ENCODE results near the gene KATNB1. TPM values are rescaled to one million over a fixed set of nuclear protein-coding genes. Genes with fewer than 3 reads are reported as not detected.
"Not testable (repeated sequence)": the region's sequence is repeated elsewhere in the genome, so short reads cannot be mapped to it uniquely, and the experiment has no call there.

Gene KATNB1
- total RNA-seq, 6 experiments from 2014 or later: 5.6 to 17.5 (median 8.5) TPM

- no peaks in the 10 kb centered on the region for H3K27me3 ChIP-seq
- no peak overlapping the region for H3K4me3 ChIP-seq
- H3K9me3 ChIP-seq: no peaks in the 10 kb centered on the region
- peaks cover 0 to 24% (median 7%) of the 10 kb centered on the region in 4 donors for H3K36me3 ChIP-seq
- peak overlapping the region in 1 of 3 donors; percentile 29 for H3K27ac ChIP-seq
- TF ChIP-seq POLR2A (IDR thresholded peaks at IDR 0.05) (no peak), CTCF (IDR thresholded peaks at IDR 0.05) (no peak)
- peaks cover 0 to 53% (median 25%) of the 10 kb centered on the region in 4 donors for H3K4me1 ChIP-seq
- no peak for ATAC-seq
- DNase-seq: no peak
- 90% methylated on average over 2 of the region's 18 CpGs for WGBS (ENCODE audit: insufficient coverage, low coverage, low lambda C conversion rate, missing lambda C conversion rate)
- intact Hi-C loops (cut with DNase I): loop anchor here in 1 of 2 donors (10.0 kb wide), 1 partner anchor 70 kb away; no protein-coding TSS in a partner anchor
Observed at GRCh38 chr16:57794849-57795430, 59.4 kb downstream of the KATNB1 start.

DNA sequence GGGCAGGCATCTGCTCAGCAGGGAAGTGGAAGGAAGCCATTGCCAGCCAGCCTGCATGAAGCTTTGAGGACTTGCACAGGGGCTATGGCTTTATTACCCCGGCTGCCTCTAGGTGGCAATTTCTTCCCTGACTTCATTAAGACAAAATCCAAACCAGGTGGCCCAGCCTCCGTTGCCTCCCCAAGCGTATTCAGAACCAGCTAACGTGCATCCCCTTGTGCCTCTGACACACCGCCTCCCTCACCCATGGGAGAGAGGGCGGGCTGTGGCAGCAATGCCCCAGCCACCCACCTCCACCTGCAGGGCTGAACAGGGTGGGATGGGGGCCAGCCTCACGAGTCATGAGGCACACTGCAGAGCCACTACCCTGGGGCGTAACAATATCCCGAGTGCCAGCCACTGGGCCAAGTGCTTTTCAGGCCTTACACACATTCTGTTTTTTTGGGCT is 59.9 kb downstream of the KATNB1 start:
- peak in 2 of 4 donors; percentile 1 to 7 for ATAC-seq
- Histone ChIP-seq H3K27ac (peak overlapping the region in 1 of 3 donors; percentile 29), H3K4me3 (no peak overlapping the region), H3K9me3 (no peaks in the 10 kb centered on the region), H3K4me1 (peaks cover 0 to 57% (median 28%) of the 10 kb centered on the region in 4 donors), H3K27me3 (no peaks in the 10 kb centered on the region), H3K36me3 (peaks cover 0 to 18% (median 7%) of the 10 kb centered on the region in 4 donors)
- 11% methylated on average over 7 of the region's 9 CpGs for WGBS (ENCODE audit: insufficient coverage, low coverage, low lambda C conversion rate, missing lambda C conversion rate)
- TF ChIP-seq POLR2A (IDR thresholded peaks at IDR 0.05) (peak; percentile 20), CTCF (IDR thresholded peaks at IDR 0.05) (peak; percentile 33 to 50 (median 47))
- peak in 1 of 3 donors; percentile 67 for DNase-seq
- intact Hi-C loops (cut with DNase I): loop anchor here in 1 of 2 donors (10.0 kb wide), 1 partner anchor 69 kb away; no protein-coding TSS in a partner anchor

DNA sequence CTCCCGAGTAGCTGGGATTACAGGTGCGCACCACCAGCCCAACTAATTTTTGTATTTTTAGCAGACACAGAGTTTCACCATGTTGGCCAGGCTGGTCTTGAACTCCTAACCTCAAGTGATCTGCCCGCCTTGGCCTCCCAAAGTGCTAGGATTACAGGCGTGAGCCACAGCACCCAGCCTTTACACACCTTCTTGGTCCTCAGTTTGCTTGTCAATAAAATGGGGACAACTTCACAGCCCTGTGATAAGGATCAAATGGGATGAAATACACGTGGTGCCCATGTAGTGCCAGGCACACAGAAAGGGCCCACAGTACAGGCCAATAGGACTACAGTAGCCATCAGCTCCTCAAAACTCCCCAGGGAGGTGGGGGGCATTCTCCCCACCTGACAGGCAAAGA is 60.4 kb downstream of the KATNB1 start:
- Histone ChIP-seq H3K4me1 (peaks cover 0 to 57% (median 28%) of the 10 kb centered on the region in 4 donors), H3K27ac (peak overlapping the region in 2 of 3 donors; percentile 86 to 97), H3K36me3 (peaks cover 0 to 14% (median 7%) of the 10 kb centered on the region in 4 donors)
- intact Hi-C loops (cut with DNase I): loop anchor here in 1 of 2 donors (10.0 kb wide), 1 partner anchor 69 kb away; no protein-coding TSS in a partner anchor
- not testable (repeated sequence) for H3K27me3 ChIP-seq, H3K4me3 ChIP-seq, ATAC-seq, DNase-seq, H3K9me3 ChIP-seq
- WGBS (ENCODE audit: insufficient coverage, low coverage, low lambda C conversion rate, missing lambda C conversion rate): 52% methylated on average over 4 of the region's 5 CpGs

DNA sequence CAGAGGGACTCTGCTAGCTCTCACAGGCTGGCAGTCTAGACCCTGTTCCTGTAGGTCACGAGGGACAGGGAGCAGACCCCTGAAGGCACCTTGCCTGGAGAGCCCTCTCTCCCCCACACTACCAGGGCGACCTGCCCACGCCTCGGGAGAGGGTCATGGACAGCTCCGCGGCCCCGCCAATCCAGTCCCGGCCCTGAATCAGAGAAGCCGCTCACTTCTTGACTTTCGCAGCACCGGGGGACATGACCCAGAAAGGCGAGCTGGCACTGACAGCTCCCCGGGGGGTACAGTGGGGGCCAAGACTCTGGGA is 61.6 kb downstream of the KATNB1 start:
- Histone ChIP-seq H3K9me3 (no peaks in the 10 kb centered on the region), H3K36me3 (peaks cover 0 to 14% (median 7%) of the 10 kb centered on the region in 4 donors), H3K4me1 (peaks cover 0 to 61% (median 27%) of the 10 kb centered on the region in 4 donors), H3K27ac (peak overlapping the region; percentile 71 to 97 (median 86)), H3K4me3 (peak overlapping the region; percentile 45 to 54 (median 54)), H3K27me3 (no peaks in the 10 kb centered on the region)
- DNase-seq (no peak), ATAC-seq (peak; percentile 2 to 18 (median 3))
- intact Hi-C loops (cut with DNase I): loop anchor here in 1 of 2 donors (10.0 kb wide), 1 partner anchor 68 kb away; no protein-coding TSS in a partner anchor
- no CpG with 5 or more reads among the region's 13 CpGs for WGBS (ENCODE audit: insufficient coverage, low coverage, low lambda C conversion rate, missing lambda C conversion rate)
- no peak for TF ChIP-seq POLR2A (IDR thresholded peaks at IDR 0.05)
- TF ChIP-seq CTCF (IDR thresholded peaks at IDR 0.05): no peak

Measured in right lobe of liver (tissue), 6 donors.